Inferior parietal cortex (tissue), 1 donor: ENCODE results near the gene GBX1.
A peak's percentile ranks its signal among the peaks of the same experiment; 100 is the strongest.

Experiments used
- DNase-seq: peaks from one replicate; pipeline ENCODE4 v3.0.0-alpha.2; 2016; ENCODE audit errors: extremely low spot score

The GBX1 gene

GRCh38 chr7:151128144-151128543 lies 39.4 kb downstream of the GBX1 start:
- DNase-seq, result no peak

GRCh38 chr7:151126491-151127137 lies 40.9 kb downstream of the GBX1 start:
- DNase-seq, result no peak

GRCh38 chr7:151125846-151126481 lies 41.5 kb downstream of the GBX1 start:
- no peak for DNase-seq

DNA sequence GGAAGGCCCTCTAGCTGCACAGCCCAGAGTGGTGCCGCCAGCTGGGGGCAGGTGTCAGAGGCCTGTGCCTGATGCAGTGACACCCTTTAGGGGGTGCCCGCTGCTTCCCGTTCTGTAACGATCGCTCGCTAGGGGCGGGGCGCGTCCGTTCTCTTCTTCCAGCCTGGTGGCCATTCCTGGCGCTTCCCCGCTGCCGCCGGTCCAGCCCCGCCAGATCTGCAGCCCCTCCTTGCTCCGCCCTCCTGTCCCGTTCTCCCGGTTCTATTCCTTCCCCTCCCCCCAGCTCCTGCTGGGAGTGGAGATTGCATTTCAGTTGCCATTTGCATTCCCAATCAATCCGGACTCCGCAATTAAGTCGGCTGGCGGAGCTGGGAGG lies 42.0 kb downstream of the GBX1 start:
- DNase-seq, result no peak

DNA sequence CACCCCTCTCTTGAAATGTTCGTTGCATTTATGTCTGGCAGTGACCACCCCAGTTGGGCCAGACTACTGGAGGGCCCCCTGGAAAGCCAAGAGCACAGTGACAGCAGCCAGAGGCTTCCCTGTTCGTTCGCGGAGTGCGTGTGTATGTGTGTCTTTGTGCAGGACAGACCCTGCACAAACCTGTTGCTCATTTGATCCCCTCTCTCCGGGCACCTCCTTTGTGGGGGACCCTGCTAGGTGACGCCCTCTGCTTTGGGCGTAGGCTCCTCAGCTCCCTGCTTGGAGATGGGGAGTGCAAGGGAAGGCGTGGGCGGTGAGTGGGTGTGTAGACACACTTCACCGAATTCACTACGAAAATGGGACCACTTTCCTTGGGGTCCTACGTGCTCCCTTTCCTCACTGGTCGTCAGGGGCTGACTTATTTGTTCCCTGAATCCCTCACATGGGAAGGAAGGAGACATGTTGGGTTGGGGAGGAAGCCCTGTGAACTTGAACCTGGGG lies 42.5 kb downstream of the GBX1 start:
- DNase-seq, result no peak

GRCh38 chr7:151124481-151124880 lies 43.0 kb downstream of the GBX1 start:
- no peak for DNase-seq

GRCh38 chr7:151123822-151124464 lies 43.6 kb downstream of the GBX1 start:
- DNase-seq, result peak; percentile 91

DNA sequence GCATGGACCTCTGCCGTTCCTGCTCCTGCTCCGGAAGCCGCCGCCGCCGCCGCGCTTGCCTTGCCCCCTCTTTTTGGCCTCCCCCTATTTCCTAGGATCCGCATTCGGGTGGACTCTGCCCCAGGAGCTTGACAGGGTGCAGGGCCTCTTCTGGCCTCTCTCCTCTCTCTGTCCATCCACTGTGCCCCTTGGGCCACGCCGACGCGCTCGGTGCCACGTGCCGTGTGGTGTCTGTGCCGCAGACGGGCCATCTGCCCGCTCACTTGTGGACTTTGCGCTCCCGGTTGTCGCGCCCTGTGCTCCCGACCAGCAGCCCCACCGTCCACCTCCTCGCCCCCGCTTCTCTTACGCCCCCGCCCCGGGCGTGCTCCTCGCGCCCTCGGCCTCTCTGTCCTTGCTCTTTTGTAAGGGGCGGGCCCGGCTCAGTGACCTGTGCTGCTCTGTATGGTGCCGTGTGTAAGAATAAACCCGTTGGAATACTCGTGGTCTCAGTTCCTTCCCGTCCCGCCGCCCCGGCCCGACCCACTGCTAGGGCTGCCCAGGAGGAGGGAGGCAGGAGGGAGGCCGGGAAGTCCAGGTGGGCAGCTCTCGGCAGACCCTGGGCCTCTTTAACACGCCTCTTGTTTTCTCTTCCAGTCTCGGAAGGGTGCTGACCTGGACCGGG lies 44.2 kb downstream of the GBX1 start:
- no peak for DNase-seq

DNA sequence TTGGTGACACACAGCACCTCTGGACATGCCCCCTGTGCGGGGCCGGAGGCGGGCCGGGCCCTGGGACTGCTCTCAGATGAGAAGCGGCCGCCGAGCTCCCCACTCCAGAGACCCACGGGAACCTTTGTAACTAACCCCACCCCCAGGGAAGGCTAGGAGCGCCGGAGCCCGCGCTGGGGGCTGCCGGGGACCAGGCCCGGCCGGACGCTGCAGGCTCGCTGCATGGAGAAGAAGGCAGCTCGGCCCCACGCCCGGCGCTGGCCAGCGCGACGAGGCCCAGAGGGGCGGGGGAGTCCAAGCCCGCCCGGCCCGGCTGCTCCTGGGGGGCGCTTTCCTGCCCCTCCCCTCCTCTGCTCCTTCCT lies 44.7 kb downstream of the GBX1 start:
- no peak for DNase-seq

DNA sequence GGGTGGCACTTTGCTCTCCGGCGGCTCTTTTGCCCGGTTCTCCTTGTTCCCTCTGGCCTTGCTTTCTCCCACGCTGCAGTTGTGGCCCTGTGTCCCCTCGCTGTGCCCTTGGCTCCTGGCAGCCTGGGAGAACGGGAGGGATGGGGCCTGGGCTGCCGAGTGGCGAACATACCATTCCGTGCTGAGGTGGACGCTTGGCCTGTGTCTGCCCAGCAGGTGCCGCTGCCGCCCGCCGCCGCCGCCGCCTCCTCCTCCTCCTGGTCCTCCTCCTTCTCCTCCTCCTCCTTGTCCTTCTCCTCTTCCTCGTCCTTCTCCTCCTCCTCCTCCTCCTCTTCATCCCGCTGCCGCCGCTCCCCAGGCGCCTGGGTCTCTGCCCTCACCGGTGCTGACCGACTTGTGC lies 45.2 kb downstream of the GBX1 start:
- no peak for DNase-seq

DNA sequence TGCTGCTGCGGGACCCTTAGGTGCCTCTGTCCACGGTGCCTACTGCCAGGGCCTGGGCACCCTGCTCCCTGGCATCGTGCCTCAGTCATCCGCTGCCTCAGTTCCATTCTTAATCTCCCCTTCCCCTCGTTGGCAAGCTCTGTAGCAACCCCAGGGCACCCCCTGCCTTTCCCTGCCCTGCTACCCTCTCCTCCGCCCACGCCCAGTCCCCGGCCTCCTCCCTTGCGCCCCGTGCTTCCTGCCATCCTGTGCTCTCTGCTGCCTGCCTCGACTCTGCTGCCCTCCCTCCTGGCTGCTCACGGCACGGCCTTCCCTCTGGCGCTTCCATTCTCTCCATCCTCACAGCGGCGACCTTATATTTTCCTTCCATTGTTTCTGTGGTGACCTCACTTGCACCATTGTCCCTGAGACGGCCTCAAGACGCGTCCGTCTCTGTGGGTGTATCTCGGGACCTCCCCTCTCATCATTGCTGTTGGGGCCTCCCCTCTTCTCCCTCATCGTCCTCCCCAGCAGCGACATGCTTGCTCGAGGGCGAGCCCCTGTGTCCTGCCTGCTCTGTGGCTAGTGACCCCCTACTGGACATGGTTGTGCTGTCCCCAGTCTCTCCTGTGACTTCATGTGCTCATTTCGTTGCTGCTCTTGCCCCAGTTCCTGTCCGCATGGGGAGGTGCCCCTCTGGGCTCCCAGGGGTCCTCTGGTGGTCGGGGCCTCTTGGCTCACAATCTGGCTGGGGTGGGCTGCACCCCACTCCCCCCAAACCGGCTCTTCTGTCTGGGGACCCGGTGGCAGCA lies 45.9 kb downstream of the GBX1 start:
- no peak for DNase-seq

DNA sequence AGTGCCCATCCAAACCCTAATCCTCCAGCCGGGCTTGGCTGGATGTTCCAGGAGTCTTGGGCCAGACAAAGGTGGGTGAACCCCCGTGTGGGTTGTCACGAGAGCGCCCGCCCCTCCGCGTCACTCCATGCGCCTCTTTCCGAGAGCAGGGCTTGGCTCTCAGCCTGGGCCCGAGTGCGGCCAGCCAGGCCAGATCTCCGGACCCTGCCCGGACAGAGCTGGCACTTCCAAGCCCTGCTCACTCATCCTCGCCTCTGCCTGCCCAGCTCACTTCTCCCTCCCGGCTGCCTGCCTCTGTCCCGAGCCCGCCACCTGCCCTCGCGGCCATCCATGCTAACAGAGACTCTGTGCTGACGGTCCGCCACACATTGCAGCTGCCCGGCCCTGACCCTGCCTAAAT lies 46.6 kb downstream of the GBX1 start:
- DNase-seq, result no peak

DNA sequence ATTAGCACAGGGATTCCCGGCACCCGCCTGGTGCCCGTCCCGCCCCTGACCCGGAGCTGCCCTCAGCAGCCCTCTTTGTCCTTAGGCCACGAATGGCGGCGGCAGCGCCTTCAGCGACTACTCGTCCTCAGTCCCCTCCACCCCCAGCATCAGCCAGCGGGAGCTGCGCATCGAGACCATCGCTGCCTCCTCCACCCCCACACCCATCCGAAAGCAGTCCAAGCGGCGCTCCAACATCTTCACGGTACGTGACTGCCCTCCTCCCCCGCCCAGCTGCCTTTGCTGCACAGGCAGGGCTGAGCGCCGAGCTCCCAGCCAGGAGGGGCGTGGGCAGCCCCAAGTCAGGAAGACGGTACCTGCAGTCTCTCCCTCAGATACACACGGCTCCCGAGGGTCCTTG lies 47.6 kb downstream of the GBX1 start:
- DNase-seq, result no peak

DNA sequence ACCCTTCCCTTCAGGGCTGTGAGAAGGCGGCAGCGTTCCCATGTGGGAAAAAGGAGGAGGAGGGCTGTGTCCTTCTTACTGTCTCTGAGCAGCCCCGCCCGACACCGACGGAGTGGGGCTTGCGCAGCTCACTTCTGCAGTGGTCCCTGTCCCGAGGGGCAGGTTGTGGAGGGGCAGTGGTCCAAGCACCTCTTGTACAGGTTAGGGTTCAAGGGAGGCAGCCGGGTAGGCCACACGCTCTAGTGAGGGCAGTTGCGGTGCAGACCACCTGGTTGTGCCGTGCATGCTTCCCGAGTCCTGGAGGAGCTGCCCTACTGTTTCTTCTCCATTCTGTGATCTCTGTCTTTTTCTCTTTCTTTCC lies 48.5 kb downstream of the GBX1 start:
- no peak for DNase-seq

DNA sequence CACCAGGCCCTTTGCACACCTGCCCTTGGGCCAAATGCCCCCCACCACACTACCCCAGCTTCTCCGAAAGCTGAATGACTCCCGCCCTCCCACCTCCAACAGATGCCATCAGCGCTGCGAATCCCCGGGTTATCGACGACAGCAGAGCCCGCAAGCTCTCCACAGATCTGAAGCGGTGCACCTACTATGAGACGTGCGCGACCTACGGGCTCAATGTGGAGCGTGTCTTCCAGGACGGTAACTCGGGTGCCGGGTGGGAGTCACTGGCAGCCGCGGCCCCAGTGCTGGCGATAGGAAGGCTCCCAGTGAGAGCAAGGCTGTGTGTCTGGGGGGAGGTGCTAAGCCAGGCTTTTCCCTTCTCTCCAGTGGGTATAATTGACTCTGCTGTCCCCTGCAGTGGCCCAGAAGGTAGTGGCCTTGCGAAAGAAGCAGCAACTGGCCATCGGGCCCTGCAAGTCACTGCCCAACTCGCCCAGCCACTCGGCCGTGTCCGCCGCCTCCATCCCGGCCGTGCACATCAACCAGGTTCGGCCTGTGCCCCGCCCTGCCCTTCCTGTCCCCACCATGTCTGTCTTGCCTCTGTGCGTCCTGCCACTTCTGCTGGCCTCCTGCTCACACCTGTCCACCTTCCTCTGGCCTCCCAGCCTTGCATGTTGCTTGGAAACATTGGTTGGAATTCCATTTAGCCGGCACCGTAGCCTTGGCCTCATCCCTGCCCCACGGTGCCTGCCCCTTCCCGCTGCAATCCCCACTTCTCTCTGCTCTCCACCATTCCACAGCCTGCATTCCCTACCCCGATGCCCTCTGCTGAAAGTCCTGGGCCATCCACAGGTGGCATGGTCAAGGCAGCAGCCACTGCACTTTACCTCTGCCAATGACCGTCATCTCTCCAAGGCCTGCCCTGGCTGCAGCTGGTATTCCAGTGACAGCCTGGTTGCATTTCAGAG lies 49.1 kb downstream of the GBX1 start:
- no peak for DNase-seq

- no peak for DNase-seq
These were observed 49.9 kb downstream of the GBX1 start for GRCh38 chr7:151117565-151117964.

DNA sequence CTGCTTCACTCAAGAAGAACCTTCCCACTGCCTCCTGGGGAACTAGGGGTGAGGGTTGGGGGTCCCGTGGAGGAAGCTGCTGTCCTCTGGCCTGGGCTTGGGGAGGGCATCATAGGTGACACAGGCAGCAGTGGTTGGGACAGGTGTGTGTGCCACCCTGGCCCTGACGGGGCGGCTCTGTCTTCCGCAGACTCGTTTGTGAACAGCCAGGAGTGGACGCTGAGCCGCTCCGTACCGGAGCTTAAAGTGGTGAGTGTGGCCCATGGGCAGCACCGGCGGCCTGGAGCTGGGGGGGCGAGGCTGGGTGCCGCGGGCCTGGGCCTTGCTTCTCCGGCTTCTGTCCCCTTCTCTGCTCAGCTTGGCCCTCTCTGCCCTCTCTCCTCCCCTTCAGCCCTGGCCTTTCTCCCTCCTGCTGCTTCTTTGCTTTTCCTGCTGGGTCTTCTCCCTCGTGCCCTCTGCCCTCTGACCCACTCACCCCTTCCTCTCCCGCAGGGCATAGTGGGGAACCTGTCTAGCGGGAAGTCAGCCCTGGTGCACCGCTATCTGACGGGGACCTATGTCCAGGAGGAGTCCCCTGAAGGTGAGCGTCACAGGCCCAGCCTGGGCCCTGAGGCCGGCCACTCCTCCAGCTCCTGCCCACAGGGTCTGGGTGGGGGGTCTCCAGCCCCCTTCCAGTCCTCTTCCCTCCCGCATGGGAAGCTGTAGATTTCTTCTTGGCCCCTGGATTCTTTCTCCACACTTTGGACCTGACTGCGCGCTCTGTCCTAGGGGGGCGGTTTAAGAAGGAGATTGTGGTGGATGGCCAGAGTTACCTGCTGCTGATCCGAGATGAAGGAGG lies 50.7 kb downstream of the GBX1 start:
- no peak for DNase-seq

DNA sequence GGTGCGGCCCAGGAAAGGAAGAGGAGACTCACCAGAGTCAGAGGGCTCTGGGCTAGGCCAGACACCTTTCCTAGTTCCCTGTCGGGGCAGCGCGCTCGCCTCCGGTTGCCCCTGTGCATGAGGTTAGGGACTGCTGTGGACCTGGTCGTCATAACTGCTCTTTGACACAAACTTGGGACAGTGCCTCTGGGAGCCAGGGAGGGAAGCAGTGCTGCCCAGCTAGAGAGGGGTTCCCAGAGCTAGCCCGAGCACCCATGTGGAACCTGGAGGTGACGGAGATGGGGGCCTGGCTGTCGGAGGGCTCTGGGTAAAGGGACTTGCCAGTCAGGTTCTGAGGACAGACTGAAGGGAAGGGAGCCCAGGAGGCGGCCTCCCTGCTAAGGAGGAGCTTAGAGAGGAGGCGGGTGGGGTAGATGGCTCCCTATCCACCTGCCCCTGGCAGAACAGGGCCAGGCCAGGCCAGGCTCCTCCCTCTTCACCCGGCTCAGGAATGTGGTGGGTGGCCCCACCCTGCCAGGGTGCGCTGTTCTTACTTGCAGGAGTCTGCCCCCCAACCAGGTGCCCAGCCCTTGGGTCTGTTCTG lies 51.6 kb downstream of the GBX1 start:
- DNase-seq, result no peak

DNA sequence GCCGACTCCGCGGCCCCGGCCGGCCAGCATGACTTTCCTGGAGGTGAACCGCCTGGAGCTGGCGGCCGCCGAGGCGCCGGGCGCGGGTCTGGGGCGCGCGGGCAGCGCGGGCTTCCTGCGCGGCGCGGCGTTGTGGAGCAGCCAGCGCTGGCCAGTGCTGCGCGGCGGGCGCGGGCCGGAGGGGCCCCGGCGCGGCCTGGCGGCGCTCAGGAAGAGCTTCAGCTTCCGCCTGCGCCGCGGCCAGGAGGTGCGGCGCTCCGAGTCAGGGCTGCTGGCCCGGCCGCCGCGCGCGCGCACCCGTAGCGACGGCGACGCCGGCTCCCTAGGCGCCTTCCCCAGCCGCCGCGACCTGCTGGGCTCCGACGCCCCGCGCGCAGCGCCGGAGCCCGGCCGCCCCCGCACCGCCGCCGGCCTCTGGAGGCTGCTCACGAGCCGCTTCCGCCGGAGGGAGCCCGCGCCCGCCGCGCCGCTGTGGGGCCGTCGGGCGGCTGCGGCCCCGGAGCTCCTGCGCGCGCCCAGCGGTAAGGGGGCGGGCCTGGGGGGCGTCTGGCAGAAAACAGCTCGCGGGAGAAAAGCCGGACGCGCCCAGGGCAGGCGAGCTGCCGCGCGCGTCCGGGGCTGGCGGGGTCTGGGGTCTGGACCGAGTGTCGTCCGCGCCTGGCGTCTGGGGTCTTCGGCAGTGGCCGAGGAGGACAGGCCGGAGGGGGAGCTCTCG lies 52.2 kb downstream of the GBX1 start:
- DNase-seq, result no peak
